ENCODE data around the gene WNT5B.

The WNT5B gene

GRCh38 chr12:1630827-1631591 lies 2.0 kb downstream of the WNT5B start:
- DNase-seq, result no peak

- DNase-seq, result no peak
Observed at GRCh38 chr12:1632702-1633101, 3.7 kb downstream of the WNT5B start.

- no peak for DNase-seq
Observed at GRCh38 chr12:1633459-1633858, 4.4 kb downstream of the WNT5B start.

- no peak for DNase-seq
Observed at GRCh38 chr12:1634149-1634548, 5.1 kb downstream of the WNT5B start.

- peak; percentile 8 to 49 (median 27) for DNase-seq
Observed at GRCh38 chr12:1634590-1635191, 5.7 kb downstream of the WNT5B start.

- no peak for DNase-seq
Observed at GRCh38 chr12:1635301-1636095, 6.5 kb downstream of the WNT5B start.

GRCh38 chr12:1638203-1638602 lies 9.2 kb downstream of the WNT5B start:
- no peak for DNase-seq

- DNase-seq, result no peak
Observed at GRCh38 chr12:1639538-1639937, 10.5 kb downstream of the WNT5B start.

- DNase-seq, result no peak
Observed at GRCh38 chr12:1640328-1641234, 11.6 kb downstream of the WNT5B start.

GRCh38 chr12:1642513-1642912 lies 13.5 kb downstream of the WNT5B start:
- DNase-seq, result no peak

GRCh38 chr12:1643043-1643442 lies 14.0 kb downstream of the WNT5B start:
- no peak for DNase-seq

- DNase-seq, result no peak
Observed at GRCh38 chr12:1643905-1644533, 15.0 kb downstream of the WNT5B start.

GRCh38 chr12:1644534-1645438 lies 15.8 kb downstream of the WNT5B start:
- DNase-seq, result no peak

- no peak for DNase-seq
Observed at GRCh38 chr12:1645819-1646218, 16.8 kb downstream of the WNT5B start.

- no peak for DNase-seq
Observed at GRCh38 chr12:1646569-1647284, 17.7 kb downstream of the WNT5B start.

GRCh38 chr12:1647285-1647669 lies 18.2 kb downstream of the WNT5B start:
- DNase-seq, result no peak

GRCh38 chr12:1650260-1650977 lies 21.4 kb downstream of the WNT5B start:
- DNase-seq, result no peak

- no peak for DNase-seq
Observed at GRCh38 chr12:1650978-1651361, 21.9 kb downstream of the WNT5B start.

- DNase-seq, result no peak
Observed at GRCh38 chr12:1651946-1652345, 22.9 kb downstream of the WNT5B start.
